K562 (cell line): ENCODE results near the gene SSH3. TPM values are rescaled to one million over a fixed set of nuclear protein-coding genes. Genes with fewer than 3 reads are reported as not detected.

Experiments
- ATAC-seq: fragments of 200-7000 bp; cut with Tn5 transposase; 3 replicates; pipeline ENCODE4 v1.9.1; 2020; ENCODE audit warnings: moderate library complexity
- BruUV-seq: library from RNA; stranded (reverse); fragments of 400-500 nt; replicated peaks from 2 replicates; lab custom pipeline; 2021; lab: Mats Ljungman, UMichigan
- CTCF ChIA-PET: fragments of 300-600 bp; formaldehyde crosslinking; extraction: SDS; loops from one replicate; lab custom pipeline; 2021; ENCODE audit warnings: low intra/inter-chr PET ratio; lab: Yijun Ruan, JAX
- POLR2A ChIA-PET: fragments of 300-600, 350-650 bp; sonication (Branson Sonifier 250); formaldehyde crosslinking; extraction: SDS; loops from one replicate; lab custom pipeline; 2021; ENCODE audit warnings: antibody characterized with exemption, inconsistent platforms; lab: Yijun Ruan, JAX
- DNase-seq, 4 experiments: peaks; one replicate each; pipeline versions ENCODE4 v3.0.0 to v3.0.0-alpha.2; 2011 to 2018; ENCODE audit warnings: low spot score in 3 of 4, mixed read lengths in 3 of 4; ENCODE audit errors: extremely low read depth in 1 of 4
- FAIRE-seq: peaks from 2 replicates; lab custom pipeline; 2011; peaks lifted over from hg19 to GRCh38; lab: Jason Lieb, UNC
- H2AFZ ChIP-seq: 2 replicates; pipeline ENCODE4 v1.6.0; 2011; ENCODE audit warnings: low read depth, low read length, control low read depth, inconsistent platforms
- H3K27ac ChIP-seq: fragments of 200-600 bp; 3 replicates; pipeline ENCODE4 v1.8.0; 2011; ENCODE audit warnings: low read depth, mild to moderate bottlenecking, control low read depth, inconsistent platforms, low read length, moderate library complexity, mixed read lengths; ENCODE audit errors: extremely low read depth
- H3K27me3 ChIP-seq, 2 experiments: fragments of 300-600 bp in 1 of 2; 2 replicates in 1 of 2; 3 replicates in 1 of 2; pipeline versions ENCODE4 v1.6.0 to v1.8.0; 2011; ENCODE audit warnings: inconsistent platforms in 2 of 2, low read length in 2 of 2, mild to moderate bottlenecking in 1 of 2, mixed read lengths in 1 of 2, moderate library complexity in 1 of 2; ENCODE audit not compliant: control insufficient read depth in 2 of 2, insufficient read depth in 2 of 2
- H3K36me3 ChIP-seq: fragments of 300-600 bp; 3 replicates; pipeline ENCODE4 v1.8.0; 2011; ENCODE audit warnings: mild to moderate bottlenecking, low read length, inconsistent platforms; ENCODE audit not compliant: control insufficient read depth, insufficient read depth
- H3K4me1 ChIP-seq, 2 experiments: fragments of 200-600 bp in 1 of 2; replicated peaks in 1 of 2; 2 replicates in 1 of 2; 3 replicates in 1 of 2; pipeline versions ENCODE4 v1.5.1 to v1.8.0; 2011; ENCODE audit warnings: inconsistent platforms in 2 of 2, low read length in 2 of 2, mild to moderate bottlenecking in 1 of 2, mixed read lengths in 1 of 2, moderate library complexity in 1 of 2; ENCODE audit not compliant: control insufficient read depth in 2 of 2, insufficient read depth in 2 of 2
- H3K4me2 ChIP-seq: 2 replicates; pipeline ENCODE4 v1.6.1; 2011; ENCODE audit warnings: low read length, control low read depth, inconsistent platforms, mixed read lengths; ENCODE audit not compliant: insufficient read depth
- H3K4me3 ChIP-seq: fragments of 200-600 bp; sonication (generic), shearing (Covaris generic); 2 replicates; pipeline ENCODE4 v1.5.1; 2016; ENCODE audit warnings: control low read depth, inconsistent platforms
- H3K79me2 ChIP-seq: fragments of 200-600 bp; 3 replicates; pipeline ENCODE4 v1.8.0; 2011; ENCODE audit warnings: low read length, inconsistent platforms; ENCODE audit not compliant: control insufficient read depth, insufficient read depth
- H3K9ac ChIP-seq, 2 experiments: 2 replicates each; pipeline versions ENCODE4 v1.6.0 to v1.6.1; 2011; ENCODE audit warnings: low read depth in 2 of 2, low read length in 2 of 2, control low read depth in 1 of 2, inconsistent platforms in 1 of 2, mild to moderate bottlenecking in 1 of 2, mixed read lengths in 1 of 2; ENCODE audit not compliant: insufficient read depth in 1 of 2
- H3K9me1 ChIP-seq: one replicate; pipeline ENCODE4 v1.6.0; 2011; ENCODE audit warnings: inconsistent platforms, mild to moderate bottlenecking, low read length, moderate library complexity; ENCODE audit not compliant: control insufficient read depth, insufficient read depth
- H3K9me3 ChIP-seq: replicated peaks from 2 replicates; pipeline ENCODE4 v1.5.1; 2011; ENCODE audit warnings: low read depth, low read length, inconsistent platforms; ENCODE audit not compliant: control insufficient read depth, insufficient read depth
- H4K20me1 ChIP-seq: replicated peaks from 2 replicates; pipeline ENCODE4 v1.6.1; 2011; ENCODE audit warnings: low read length, inconsistent platforms, mixed read lengths; ENCODE audit not compliant: control insufficient read depth, insufficient read depth
- POLR2G ChIP-seq: fragments of 200-400 bp; formaldehyde crosslinking; IDR thresholded peaks from 2 replicates; pipeline ENCODE4 v1.6.1; 2017; ENCODE audit warnings: low read depth, mild to moderate bottlenecking, antibody characterized with exemption, low read length, moderate library complexity
- RBFOX2 ChIP-seq: fragments of 200-400 bp; formaldehyde crosslinking; IDR thresholded peaks from 2 replicates; pipeline ENCODE4 v1.6.1; 2017; ENCODE audit warnings: low read depth, mild to moderate bottlenecking, low read length, moderate library complexity
- WGBS: fragments of 100-300 bp; shearing (Covaris generic); methylation state at CpG from one replicate; pipeline ENCODE4 v1.1.6; 2016; ENCODE audit warnings: low coverage, mixed read lengths; ENCODE audit not compliant: insufficient coverage; ENCODE audit errors: missing lambda C conversion rate; 5-methylcytosine and 5-hydroxymethylcytosine counted together
- in situ Hi-C: fragments of 300-500 bp; cut with MboI; formaldehyde crosslinking; loops from 4 replicates; pipeline ENCODE4 v1.15.0; 2018; ENCODE audit warnings: inconsistent platforms, mixed read lengths
- intact Hi-C: fragments of 100-400 bp; cut with micrococcal nuclease; formaldehyde crosslinking; loops from 2 replicates; pipeline ENCODE4 v1.14.2; 2022
- polyA plus RNA-seq, 8 experiments: library from polyadenylated mRNA; depleted of rRNA in 4 of 8; stranded (reverse) in 5 of 8; unstranded in 3 of 8; fragments of >200 nt; fragmentation: Nextera tagmentation in 2 of 8; fragmentation: Illumina TruSeq in 1 of 8; extraction: Ambion mirVana in 2 of 8; extraction: Trizol in 1 of 8; gene quantifications; 2 replicates each; pipeline versions ENCODE4 v1.2.1 to v1.2.3, GENCODE V29; 2011 to 2014; ENCODE audit warnings: inconsistent platforms in 1 of 8, missing spikeins in 1 of 8
- total RNA-seq, 7 experiments: library from RNA; depleted of rRNA in 6 of 7; stranded (reverse); fragments of >200 nt in 6 of 7; fragmentation: Illumina TruSeq in 2 of 7; extraction: Trizol in 2 of 7; gene quantifications; 2 replicates each; pipeline versions ENCODE4 v1.2.1 to v1.2.3, GENCODE V29; 2011 to 2021; ENCODE audit warnings: low replicate concordance in 1 of 7
- TF ChIP-seq, protein P1 (sequence below), 3 experiments: fragments of 200-800 bp in 1 of 3; fragments of 250-450 bp in 1 of 3; fragments of 450-650 bp in 1 of 3; sonication (Bioruptor Pico) in 1 of 3; sonication (Bioruptor generic) in 1 of 3; formaldehyde crosslinking in 1 of 3; IDR thresholded peaks; 2 replicates each; pipeline versions ENCODE4 v1.6.1 to v1.8.0; 2016 to 2022; ENCODE audit warnings: mild to moderate bottlenecking in 2 of 3, missing genetic modification characterization in 2 of 3, missing compliant biosample characterization in 1 of 3, moderate library complexity in 1 of 3
- TF ChIP-seq, protein P2 (sequence below), 2 experiments: IDR thresholded peaks; 2 replicates each; pipeline ENCODE4 v1.6.1; 2012; ENCODE audit warnings: improper control_type of control experiment in 2 of 2, low read depth in 2 of 2, low read length in 2 of 2, borderline replicate concordance in 1 of 2
- TF ChIP-seq, protein P3 (sequence below): sonication (generic); formaldehyde crosslinking; IDR thresholded peaks from 2 replicates; pipeline ENCODE4 v1.8.1; 2023; ENCODE audit warnings: mild to moderate bottlenecking, missing genetic modification reagents

Gene SSH3
- total and polyA plus RNA-seq, 9 of the 15 experiments (the other 6 are each of a cell fraction or from before 2014, with no cell fraction given) = 0.07 to 1.0 (median 0.24) TPM; not detected in 3

DNA sequence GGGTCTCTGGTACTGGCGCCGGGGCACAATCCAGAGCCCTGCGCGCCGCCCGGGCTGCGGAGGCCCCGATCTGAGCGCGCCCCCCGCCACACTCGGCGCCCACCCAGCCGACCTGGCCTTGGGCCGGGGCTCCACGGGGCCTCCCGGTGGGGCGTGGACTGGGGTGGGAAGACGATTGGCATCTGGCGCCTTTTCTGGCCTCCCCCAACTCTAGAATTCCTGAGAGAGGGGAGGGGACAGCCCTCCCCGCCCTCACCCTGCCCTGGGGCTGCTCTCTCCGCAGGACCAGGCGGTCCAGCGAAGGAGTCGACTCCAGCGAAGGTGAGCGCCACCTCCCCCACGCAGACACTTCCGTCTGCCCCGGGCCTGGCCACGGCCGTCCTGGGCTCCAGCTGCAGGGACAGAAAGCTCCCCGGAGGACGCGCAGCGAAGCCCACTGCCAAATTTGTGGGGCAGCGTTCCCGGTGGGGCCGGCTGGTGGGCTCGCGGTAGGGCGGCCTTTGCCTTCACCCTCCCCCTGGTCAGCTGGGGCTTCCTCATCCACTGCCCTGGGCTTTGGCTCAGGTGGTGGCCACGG is 593 bp downstream of the SSH3 start:
- H3K4me1 ChIP-seq = peaks cover 0 to 47% of the 10 kb centered on the region in 2 experiments; a peak in 2 of 5 replicates
- H3K79me2 ChIP-seq = no peaks in the 10 kb centered on the region
- no peak overlapping the region for H3K4me3 ChIP-seq
- TF ChIP-seq, protein P1, sequence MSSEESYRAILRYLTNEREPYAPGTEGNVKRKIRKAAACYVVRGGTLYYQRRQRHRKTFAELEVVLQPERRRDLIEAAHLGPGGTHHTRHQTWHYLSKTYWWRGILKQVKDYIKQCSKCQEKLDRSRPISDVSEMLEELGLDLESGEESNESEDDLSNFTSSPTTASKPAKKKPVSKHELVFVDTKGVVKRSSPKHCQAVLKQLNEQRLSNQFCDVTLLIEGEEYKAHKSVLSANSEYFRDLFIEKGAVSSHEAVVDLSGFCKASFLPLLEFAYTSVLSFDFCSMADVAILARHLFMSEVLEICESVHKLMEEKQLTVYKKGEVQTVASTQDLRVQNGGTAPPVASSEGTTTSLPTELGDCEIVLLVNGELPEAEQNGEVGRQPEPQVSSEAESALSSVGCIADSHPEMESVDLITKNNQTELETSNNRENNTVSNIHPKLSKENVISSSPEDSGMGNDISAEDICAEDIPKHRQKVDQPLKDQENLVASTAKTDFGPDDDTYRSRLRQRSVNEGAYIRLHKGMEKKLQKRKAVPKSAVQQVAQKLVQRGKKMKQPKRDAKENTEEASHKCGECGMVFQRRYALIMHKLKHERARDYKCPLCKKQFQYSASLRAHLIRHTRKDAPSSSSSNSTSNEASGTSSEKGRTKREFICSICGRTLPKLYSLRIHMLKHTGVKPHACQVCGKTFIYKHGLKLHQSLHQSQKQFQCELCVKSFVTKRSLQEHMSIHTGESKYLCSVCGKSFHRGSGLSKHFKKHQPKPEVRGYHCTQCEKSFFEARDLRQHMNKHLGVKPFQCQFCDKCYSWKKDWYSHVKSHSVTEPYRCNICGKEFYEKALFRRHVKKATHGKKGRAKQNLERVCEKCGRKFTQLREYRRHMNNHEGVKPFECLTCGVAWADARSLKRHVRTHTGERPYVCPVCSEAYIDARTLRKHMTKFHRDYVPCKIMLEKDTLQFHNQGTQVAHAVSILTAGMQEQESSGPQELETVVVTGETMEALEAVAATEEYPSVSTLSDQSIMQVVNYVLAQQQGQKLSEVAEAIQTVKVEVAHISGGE (CRISPR knock-in tag; IDR thresholded peaks at IDR 0.05) = 0 out of 6 replicates have a peak, but pooled peaks of 1 of the 3 experiments have one; percentile 37
- TF ChIP-seq, protein P2, sequence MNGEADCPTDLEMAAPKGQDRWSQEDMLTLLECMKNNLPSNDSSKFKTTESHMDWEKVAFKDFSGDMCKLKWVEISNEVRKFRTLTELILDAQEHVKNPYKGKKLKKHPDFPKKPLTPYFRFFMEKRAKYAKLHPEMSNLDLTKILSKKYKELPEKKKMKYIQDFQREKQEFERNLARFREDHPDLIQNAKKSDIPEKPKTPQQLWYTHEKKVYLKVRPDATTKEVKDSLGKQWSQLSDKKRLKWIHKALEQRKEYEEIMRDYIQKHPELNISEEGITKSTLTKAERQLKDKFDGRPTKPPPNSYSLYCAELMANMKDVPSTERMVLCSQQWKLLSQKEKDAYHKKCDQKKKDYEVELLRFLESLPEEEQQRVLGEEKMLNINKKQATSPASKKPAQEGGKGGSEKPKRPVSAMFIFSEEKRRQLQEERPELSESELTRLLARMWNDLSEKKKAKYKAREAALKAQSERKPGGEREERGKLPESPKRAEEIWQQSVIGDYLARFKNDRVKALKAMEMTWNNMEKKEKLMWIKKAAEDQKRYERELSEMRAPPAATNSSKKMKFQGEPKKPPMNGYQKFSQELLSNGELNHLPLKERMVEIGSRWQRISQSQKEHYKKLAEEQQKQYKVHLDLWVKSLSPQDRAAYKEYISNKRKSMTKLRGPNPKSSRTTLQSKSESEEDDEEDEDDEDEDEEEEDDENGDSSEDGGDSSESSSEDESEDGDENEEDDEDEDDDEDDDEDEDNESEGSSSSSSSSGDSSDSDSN (IDR thresholded peaks at IDR 0.05; ENCODE audit: borderline replicate concordance in 1 of 2, low read depth in 2 of 2, low read length in 2 of 2) = no peak
- TF ChIP-seq POLR2G (peak; percentile 21), RBFOX2 (0 out of 2 replicates have a peak, but pooled peaks have one; percentile 34)
- TF ChIP-seq, protein P3, sequence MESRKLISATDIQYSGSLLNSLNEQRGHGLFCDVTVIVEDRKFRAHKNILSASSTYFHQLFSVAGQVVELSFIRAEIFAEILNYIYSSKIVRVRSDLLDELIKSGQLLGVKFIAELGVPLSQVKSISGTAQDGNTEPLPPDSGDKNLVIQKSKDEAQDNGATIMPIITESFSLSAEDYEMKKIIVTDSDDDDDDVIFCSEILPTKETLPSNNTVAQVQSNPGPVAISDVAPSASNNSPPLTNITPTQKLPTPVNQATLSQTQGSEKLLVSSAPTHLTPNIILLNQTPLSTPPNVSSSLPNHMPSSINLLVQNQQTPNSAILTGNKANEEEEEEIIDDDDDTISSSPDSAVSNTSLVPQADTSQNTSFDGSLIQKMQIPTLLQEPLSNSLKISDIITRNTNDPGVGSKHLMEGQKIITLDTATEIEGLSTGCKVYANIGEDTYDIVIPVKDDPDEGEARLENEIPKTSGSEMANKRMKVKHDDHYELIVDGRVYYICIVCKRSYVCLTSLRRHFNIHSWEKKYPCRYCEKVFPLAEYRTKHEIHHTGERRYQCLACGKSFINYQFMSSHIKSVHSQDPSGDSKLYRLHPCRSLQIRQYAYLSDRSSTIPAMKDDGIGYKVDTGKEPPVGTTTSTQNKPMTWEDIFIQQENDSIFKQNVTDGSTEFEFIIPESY (CRISPR knock-in tag) = peak; percentile 91
- no peak overlapping the region for H3K9ac ChIP-seq
- FAIRE-seq = no peak
- H2AFZ ChIP-seq = no peak overlapping the region
- H3K36me3 ChIP-seq = peaks cover 32% of the 10 kb centered on the region; the same call in 2 of the 3 replicates
- H4K20me1 ChIP-seq = no peaks in the 10 kb centered on the region
- peak; percentile 27; the same call in 1 of the 3 replicates for ATAC-seq
- ChIA-PET POLR2A (interaction anchor here (0.6 to 0.8 kb wide), 2 partner anchors 10 to 25 kb away, joined by 4 to 5 read pairs; no protein-coding TSS in a partner anchor), CTCF (no interaction called here)
- BruUV-seq = no TSS peak
- no peaks in the 10 kb centered on the region for H3K9me1 ChIP-seq
- intact Hi-C loops (no loop called here), in situ Hi-C loops (no loop called here)
- WGBS = 66% methylated on average over 27 of the region's 43 CpGs
- H3K9me3 ChIP-seq = no peaks in the 10 kb centered on the region
- H3K27ac ChIP-seq = no peak overlapping the region
- peak in 1 of 4 experiments; percentile 9 for DNase-seq
- no peak overlapping the region for H3K4me2 ChIP-seq
- H3K27me3 ChIP-seq = no peaks in the 10 kb centered on the region
